ENCODE measurements around the gene SLC7A8. TPM values are rescaled to one million over a fixed set of nuclear protein-coding genes. Genes with fewer than 3 reads are reported as not detected.

Gene SLC7A8
- total RNA-seq, 1 experiment from 2014 or later = 77.9 TPM

- no CpG with 5 or more reads among the region's 2 CpGs for WGBS (ENCODE audit: extremely low coverage, insufficient read length, low lambda C conversion rate)
- Mint-ChIP-seq H3K27me3 (ENCODE audit: low read depth) (no peaks in the 10 kb centered on the region), H3K27ac (no peak overlapping the region; a peak in 1 of 7 replicates), H3K4me1 (peaks cover 17% of the 10 kb centered on the region in 2 experiments), H3K4me3 (no peak overlapping the region), H3K9me3 (no peaks in the 10 kb centered on the region), H3K36me3 (ENCODE audit: insufficient read depth in 1 of 3, low read depth in 3 of 3) (no peaks in the 10 kb centered on the region)
- Histone ChIP-seq H3K27me3 (ENCODE audit: insufficient read depth, low read length) (no peaks in the 10 kb centered on the region), H4K5ac (ENCODE audit: insufficient read length, low read depth, low read length) (no peak overlapping the region), H3K14ac (ENCODE audit: insufficient read depth, low read length) (no peak overlapping the region), H3K18ac (ENCODE audit: insufficient read length, low read depth, low read length) (no peak overlapping the region), H3K27ac (ENCODE audit: insufficient read length, low read depth, low read length) (no peak overlapping the region), H2BK15ac (ENCODE audit: low read depth, low read length) (no peak overlapping the region), H3K9me3 (ENCODE audit: control insufficient read depth, low read depth, low read length) (no peaks in the 10 kb centered on the region), H3K9ac (ENCODE audit: extremely low read depth, insufficient read length, low read length) (no peak overlapping the region), H3K4me1 (ENCODE audit: insufficient read depth, low read length) (no peaks in the 10 kb centered on the region; the same call in 1 of the 2 replicates), H4K91ac (ENCODE audit: insufficient read length, low read depth, low read length) (no peak overlapping the region), H4K8ac (replicated peaks; ENCODE audit: insufficient read length, low read depth, low read length) (no peak overlapping the region), H2AK5ac (ENCODE audit: insufficient read length, low read length) (no peak overlapping the region), H4K20me1 (ENCODE audit: control insufficient read depth, insufficient read depth, insufficient read length) (no peaks in the 10 kb centered on the region), H2BK20ac (ENCODE audit: low read depth, low read length, poor library complexity, severe bottlenecking) (no peak overlapping the region), H3K4me2 (ENCODE audit: insufficient read depth, insufficient read length, low read length) (no peak overlapping the region), H3K4ac (ENCODE audit: low read depth, low read length) (no peak overlapping the region), H2BK120ac (ENCODE audit: low read depth, low read length, poor library complexity, severe bottlenecking) (no peak overlapping the region), H3K23ac (ENCODE audit: insufficient read length, low read depth, low read length) (no peak overlapping the region), H3T11ph (ENCODE audit: low read length) (no peak overlapping the region), H3K79me1 (ENCODE audit: insufficient read depth, low read depth, low read length, poor library complexity, severe bottlenecking) (no peaks in the 10 kb centered on the region), H3K79me2 (ENCODE audit: insufficient read depth, low read length) (0 out of 2 replicates have a peak, but pooled peaks cover 1% of the 10 kb centered on the region), H2AFZ (ENCODE audit: low read length) (no peak overlapping the region), H3K23me2 (ENCODE audit: insufficient read length, low read depth, low read length, poor library complexity, severe bottlenecking) (peaks cover 7% of the 10 kb centered on the region), H2BK12ac (ENCODE audit: insufficient read length, low read depth, low read length) (no peak overlapping the region), H3K56ac (ENCODE audit: insufficient read length, low read depth, low read length) (no peak overlapping the region), H2BK5ac (ENCODE audit: insufficient read length, low read length) (no peak overlapping the region)
- DNase-seq = no peak
- TF ChIP-seq CTCF (conservative IDR thresholded peaks at IDR 0.05) = no peak
These were observed 4.5 kb upstream of the SLC7A8 start for GRCh38 chr14:23187925-23188324.

All from H9 (cell line).